PC-3 (cell line): ENCODE measurements around the gene SRSF8. TPM values are rescaled to one million over a fixed set of nuclear protein-coding genes. Genes with fewer than 3 reads are reported as not detected.
"Not testable (repeated sequence)": the region's sequence is repeated elsewhere in the genome, so short reads cannot be mapped to it uniquely, and the experiment has no call there.

Source experiments
- ATAC-seq: fragments of 200-7000 bp; cut with Tn5 transposase; 2 replicates; pipeline ENCODE4 v1.9.1; 2020; ENCODE audit warnings: mild to moderate bottlenecking, moderate library complexity
- BruUV-seq: library from RNA; stranded (reverse); fragments of 400-500 nt; replicated peaks from 2 replicates; lab custom pipeline; 2021; lab: Mats Ljungman, UMichigan
- CTCF ChIA-PET: fragments of 300-600 bp; sonication (Branson Sonifier 250); formaldehyde crosslinking; loops from one replicate; lab custom pipeline; 2022; ENCODE audit warnings: antibody characterized with exemption; lab: Charles Lee
- POLR2A ChIA-PET: fragments of 300-600 bp; sonication (Branson Sonifier 250); formaldehyde crosslinking; loops from one replicate; lab custom pipeline; 2022; ENCODE audit warnings: antibody characterized with exemption; ENCODE audit not compliant: unreplicated experiment; lab: Charles Lee
- DNase-seq: peaks from one replicate; pipeline ENCODE4 v3.0.0-alpha.2; 2015
- H2AFZ ChIP-seq: fragments of 300-600 bp; sonication (generic); 2 replicates; pipeline ENCODE4 v1.6.0; 2016; ENCODE audit warnings: antibody characterized with exemption, low read length
- H3F3A ChIP-seq: fragments of 300-600 bp; sonication (generic); one replicate; pipeline ENCODE4 v1.6.0; 2017; ENCODE audit warnings: antibody characterized with exemption, low read length, control low read depth, mild to moderate bottlenecking; ENCODE audit not compliant: unreplicated experiment
- H3K27ac ChIP-seq: fragments of 300-600 bp; sonication (generic); 2 replicates; pipeline ENCODE4 v1.5.1; 2016; ENCODE audit warnings: mild to moderate bottlenecking, low read length
- H3K27me3 ChIP-seq: fragments of 300-600 bp; sonication (generic); 2 replicates; pipeline ENCODE4 v1.6.1; 2016; ENCODE audit warnings: low read length, mixed read lengths
- H3K36me3 ChIP-seq: fragments of 300-600 bp; sonication (generic); 2 replicates; pipeline ENCODE4 v1.6.1; 2016; ENCODE audit warnings: low read depth, mixed run types, low read length, mixed read lengths
- H3K4me1 ChIP-seq: fragments of 300-600 bp; sonication (generic); 2 replicates; pipeline ENCODE4 v1.5.1; 2016; ENCODE audit warnings: low read length; ENCODE audit not compliant: insufficient read depth
- H3K4me2 ChIP-seq: fragments of 300-600 bp; sonication (generic); 2 replicates; pipeline ENCODE4 v1.6.0; 2016; ENCODE audit warnings: low read length
- H3K4me3 ChIP-seq: fragments of 300-600 bp; sonication (generic); 2 replicates; pipeline ENCODE4 v1.5.1; 2016; ENCODE audit warnings: mild to moderate bottlenecking, low read length, mixed read lengths
- H3K79me2 ChIP-seq: fragments of 300-600 bp; sonication (generic); 2 replicates; pipeline ENCODE4 v1.6.1; 2017; ENCODE audit warnings: low read length, mixed read lengths
- H3K9ac ChIP-seq: fragments of 300-600 bp; sonication (generic); 2 replicates; pipeline ENCODE4 v1.6.0; 2016; ENCODE audit warnings: mild to moderate bottlenecking, low read length
- H3K9me2 ChIP-seq: fragments of 300-600 bp; sonication (generic); replicated peaks from 2 replicates; pipeline ENCODE4 v1.6.1; 2016; ENCODE audit warnings: mixed run types, low read length, mixed read lengths
- H3K9me3 ChIP-seq: fragments of 300-600 bp; sonication (generic); 2 replicates; pipeline ENCODE4 v1.6.1; 2016; ENCODE audit warnings: low read length, mixed read lengths
- H4K20me1 ChIP-seq: fragments of 300-600 bp; sonication (generic); 2 replicates; pipeline ENCODE4 v1.6.1; 2016; ENCODE audit warnings: low read length, mixed read lengths
- CTCF ChIP-seq: fragments of 300-600 bp; sonication (generic); conservative IDR thresholded peaks from 2 replicates; pipeline ENCODE4 v1.5.1; 2017; ENCODE audit warnings: antibody characterized with exemption, low read depth, mild to moderate bottlenecking, low read length
- EZH2 ChIP-seq: fragments of 300-600 bp; sonication (generic); IDR thresholded peaks from one replicate; pipeline ENCODE4 v1.6.1; 2017; ENCODE audit warnings: antibody characterized with exemption, mild to moderate bottlenecking, low read length; ENCODE audit not compliant: unreplicated experiment
- EZH2phosphoT487 ChIP-seq: fragments of 300-600 bp; sonication (generic); IDR thresholded peaks from 2 replicates; pipeline ENCODE4 v1.6.1; 2018; ENCODE audit warnings: mild to moderate bottlenecking, antibody characterized with exemption, low read length, borderline replicate concordance
- intact Hi-C: fragments of 100-400 bp; cut with micrococcal nuclease; formaldehyde crosslinking; loops from 2 replicates; pipeline ENCODE4 v1.9.0; 2023
- total RNA-seq: library from RNA; depleted of rRNA; stranded (reverse); fragments of >200 nt; gene quantifications from 2 replicates; pipeline ENCODE4 v1.2.3, GENCODE V29; 2014

SRSF8 gene
- total RNA-seq, 1 experiment from 2014 or later: 17.2 TPM

- intact Hi-C loops: no loop called here
Measured at GRCh38 chr11:95028357-95028756, 38.4 kb upstream of the SRSF8 start.

DNA sequence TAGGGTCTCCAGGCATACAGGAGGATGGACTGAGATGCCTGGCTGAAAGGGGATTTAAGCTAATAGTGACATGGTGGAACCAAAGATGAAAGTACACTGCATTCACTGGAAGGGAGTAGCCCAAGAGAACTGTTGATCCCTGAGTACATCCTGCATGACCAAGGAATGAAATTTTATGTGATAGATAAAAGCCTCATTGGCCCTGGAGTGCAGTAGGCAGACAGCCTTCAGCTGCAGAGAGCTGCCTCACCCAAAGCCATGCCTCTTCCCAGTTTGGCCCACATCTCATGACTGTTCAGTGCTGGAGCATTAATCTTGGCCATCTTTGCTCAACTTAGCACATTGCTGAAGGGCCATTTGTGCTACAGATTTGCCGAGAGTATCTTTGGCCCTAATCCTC lies 33.7 kb upstream of the SRSF8 start:
- H3K4me3 ChIP-seq: no peak overlapping the region
- no peak overlapping the region for H3K27ac ChIP-seq
- intact Hi-C loops: no loop called here
- no peaks in the 10 kb centered on the region for H3F3A ChIP-seq
- peaks cover 10% of the 10 kb centered on the region for H3K27me3 ChIP-seq
- POLR2A ChIA-PET: no interaction called here
- no peaks in the 10 kb centered on the region for H3K36me3 ChIP-seq
- ATAC-seq: no peak
- no peaks in the 10 kb centered on the region for H3K4me1 ChIP-seq
- H3K4me2 ChIP-seq: no peak overlapping the region
- BruUV-seq: no TSS peak
- TF ChIP-seq CTCF (no peak), EZH2phosphoT487 (no peak), EZH2 (no peak)
- H3K9ac ChIP-seq: no peak overlapping the region
- DNase-seq: no peak
- H3K9me3 ChIP-seq: no peaks in the 10 kb centered on the region
- H2AFZ ChIP-seq: no peak overlapping the region
- no peaks in the 10 kb centered on the region for H4K20me1 ChIP-seq
- H3K79me2 ChIP-seq: no peaks in the 10 kb centered on the region
- H3K9me2 ChIP-seq: no peaks in the 10 kb centered on the region
- CTCF ChIA-PET: no interaction called here

More at GRCh38 chr11:95028357-95028756, 38.4 kb upstream of the SRSF8 start:
- DNase-seq: no peak
- no TSS peak for BruUV-seq
- no peaks in the 10 kb centered on the region for H3K36me3 ChIP-seq
- no peaks in the 10 kb centered on the region for H3K9me2 ChIP-seq
- H3K27me3 ChIP-seq: peaks cover 11% of the 10 kb centered on the region
- H3K4me1 ChIP-seq: no peaks in the 10 kb centered on the region
- no peak overlapping the region for H2AFZ ChIP-seq
- H3K9me3 ChIP-seq: no peaks in the 10 kb centered on the region
- H4K20me1 ChIP-seq: no peaks in the 10 kb centered on the region
- ChIA-PET CTCF (no interaction called here), POLR2A (no interaction called here)
- no peak overlapping the region for H3K27ac ChIP-seq
- H3K4me2 ChIP-seq: no peak overlapping the region
- TF ChIP-seq CTCF (no peak), EZH2 (no peak), EZH2phosphoT487 (no peak)
- no peaks in the 10 kb centered on the region for H3K79me2 ChIP-seq
- H3K4me3 ChIP-seq: no peak overlapping the region
- no peak for ATAC-seq
- no peak overlapping the region for H3K9ac ChIP-seq
- no peaks in the 10 kb centered on the region for H3F3A ChIP-seq

GRCh38 chr11:95035316-95035715 lies 31.4 kb upstream of the SRSF8 start:
- no TSS peak for BruUV-seq
- ATAC-seq (no peak), DNase-seq (no peak)

GRCh38 chr11:95037356-95038035 lies 29.2 kb upstream of the SRSF8 start:
- H3K9me3 ChIP-seq, H3K79me2 ChIP-seq, BruUV-seq, H3K9me2 ChIP-seq, H3F3A ChIP-seq, H3K27ac ChIP-seq, DNase-seq, intact Hi-C loops, H3K4me3 ChIP-seq, H3K36me3 ChIP-seq, POLR2A ChIA-PET, H3K9ac ChIP-seq, H3K4me1 ChIP-seq, ATAC-seq, H2AFZ ChIP-seq, CTCF ChIA-PET, H4K20me1 ChIP-seq, H3K4me2 ChIP-seq: not testable (repeated sequence)
- peaks cover 13% of the 10 kb centered on the region; the same call in 1 of the 2 replicates for H3K27me3 ChIP-seq

More at GRCh38 chr11:95035316-95035715, 31.4 kb upstream of the SRSF8 start:
- intact Hi-C loops: no loop called here
- no peaks in the 10 kb centered on the region for H4K20me1 ChIP-seq
- peaks cover 10% of the 10 kb centered on the region for H3K27me3 ChIP-seq
- no peak overlapping the region for H3K9ac ChIP-seq
- H3K4me2 ChIP-seq: no peak overlapping the region
- POLR2A ChIA-PET: no interaction called here
- H3K9me3 ChIP-seq: no peaks in the 10 kb centered on the region
- H2AFZ ChIP-seq: no peak overlapping the region
- no peaks in the 10 kb centered on the region for H3K79me2 ChIP-seq
- CTCF ChIA-PET: interaction anchor here (0.6 kb wide), 1 partner anchor 117 kb away, joined by 5 read pairs; no protein-coding TSS in a partner anchor
- H3K9me2 ChIP-seq: no peaks in the 10 kb centered on the region
- H3K4me1 ChIP-seq: no peaks in the 10 kb centered on the region
- no peak for TF ChIP-seq CTCF
- no peak overlapping the region for H3K27ac ChIP-seq
- H3K36me3 ChIP-seq: no peaks in the 10 kb centered on the region
- no peaks in the 10 kb centered on the region for H3F3A ChIP-seq
- H3K4me3 ChIP-seq: no peak overlapping the region
